ENCODE data around the gene SGMS1. TPM values are rescaled to one million over a fixed set of nuclear protein-coding genes. Genes with fewer than 3 reads are reported as not detected.

The SGMS1 gene
- 51.3 and 58.7 TPM in 2 replicates for total RNA-seq

DNA sequence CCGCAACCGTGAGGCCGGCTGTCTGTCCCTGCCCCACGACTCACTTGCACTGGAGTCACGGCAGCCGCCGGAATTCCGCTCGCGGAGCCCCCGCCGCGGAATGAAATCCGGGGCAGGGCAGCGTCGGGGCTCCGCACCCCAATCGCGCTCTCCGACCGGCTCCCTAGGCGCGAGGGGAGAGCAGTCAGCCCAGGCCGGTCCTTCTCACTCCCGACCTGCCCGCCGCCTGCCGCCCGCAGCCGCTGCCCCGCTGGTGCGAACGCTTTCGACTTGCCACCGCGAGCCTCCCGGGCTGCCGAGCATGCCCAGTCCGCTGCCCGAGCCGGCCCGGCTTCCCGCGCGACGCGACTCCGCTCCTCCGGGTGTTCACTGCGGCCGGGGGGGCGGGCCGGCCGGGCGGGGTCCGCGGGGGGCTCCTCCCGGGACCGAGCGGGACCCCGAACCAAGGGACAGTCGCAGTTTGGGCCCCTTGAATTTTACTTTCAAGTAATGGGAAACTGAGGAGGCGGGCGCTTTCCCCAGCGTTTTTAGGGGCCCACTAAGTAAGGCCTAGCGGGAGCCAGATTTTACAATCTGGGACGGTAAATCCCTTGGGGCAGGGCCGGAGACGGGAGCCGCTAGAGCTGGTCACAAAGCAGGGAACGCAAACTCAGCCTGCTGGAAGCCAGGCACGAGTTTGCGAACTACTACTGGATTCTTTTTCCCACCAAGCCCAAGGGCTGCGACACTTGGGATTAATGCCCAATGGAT, at the start of gene SGMS1:
SGMS1 (minus strand) TSS at position 294 of the 750 bp plus-strand sequence. CDS start 279,842 bp downstream, outside the sequence.

Other genes starting within 250 kb of the SGMS1 start
- 3.5 and 5.4 TPM in 2 replicates for gene ASAH2B, start 116.0 kb upstream of the SGMS1 start, total RNA-seq